HG02678 (cell line): ENCODE data around the gene PCDHGA12.
"Not testable (repeated sequence)": the region's sequence is repeated elsewhere in the genome, so short reads cannot be mapped to it uniquely, and the experiment has no call there.

Experiments
- ATAC-seq: cut with Tn5 transposase; IDR thresholded peaks from one replicate; pipeline ENCODE4 v1.9.1; 2021; ENCODE audit warnings: mild to moderate bottlenecking, moderate library complexity; ENCODE audit not compliant: unreplicated experiment

Gene PCDHGA12

DNA sequence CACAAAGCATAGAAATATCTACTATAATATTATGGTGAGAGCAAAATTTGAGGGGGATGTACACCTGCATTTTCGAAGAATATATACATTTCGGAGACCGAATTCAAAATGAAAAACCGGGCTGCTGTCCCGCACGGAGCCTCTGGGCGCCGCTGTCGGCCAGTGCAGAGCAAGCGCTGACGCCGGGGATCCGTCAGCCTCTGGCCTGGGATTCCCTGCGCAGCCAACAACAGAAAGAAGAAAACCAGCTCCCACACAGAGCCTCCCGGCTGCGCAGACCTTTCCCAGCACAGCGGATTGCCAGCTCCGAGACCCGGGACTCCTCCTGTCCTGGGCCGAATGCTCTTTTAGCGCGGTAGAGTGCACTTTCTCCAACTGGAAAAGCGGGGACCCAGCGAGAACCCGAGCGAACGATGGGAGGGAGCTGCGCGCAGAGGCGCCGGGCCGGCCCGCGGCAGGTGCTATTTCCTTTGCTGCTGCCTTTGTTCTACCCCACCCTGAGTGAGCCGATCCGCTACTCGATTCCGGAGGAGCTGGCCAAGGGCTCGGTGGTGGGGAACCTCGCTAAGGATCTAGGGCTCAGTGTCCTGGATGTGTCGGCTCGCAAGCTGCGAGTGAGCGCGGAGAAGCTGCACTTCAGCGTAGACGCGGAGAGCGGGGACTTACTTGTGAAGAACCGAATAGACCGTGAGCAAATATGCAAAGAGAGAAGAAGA is 22.4 kb upstream of the PCDHGA12 start, which contains the start of gene PCDHGB6:
Gene PCDHGB6 (plus strand): TSS at position 232 of the 716 bp plus-strand sequence. CDS start 182 bp downstream, at position 414.
- ATAC-seq: peak; percentile 78

- ATAC-seq: no peak
These were observed 20.6 kb upstream of the PCDHGA12 start for GRCh38 chr5:141409598-141410306.

- no peak for ATAC-seq
These were observed 18.7 kb upstream of the PCDHGA12 start for GRCh38 chr5:141411575-141411974.

DNA sequence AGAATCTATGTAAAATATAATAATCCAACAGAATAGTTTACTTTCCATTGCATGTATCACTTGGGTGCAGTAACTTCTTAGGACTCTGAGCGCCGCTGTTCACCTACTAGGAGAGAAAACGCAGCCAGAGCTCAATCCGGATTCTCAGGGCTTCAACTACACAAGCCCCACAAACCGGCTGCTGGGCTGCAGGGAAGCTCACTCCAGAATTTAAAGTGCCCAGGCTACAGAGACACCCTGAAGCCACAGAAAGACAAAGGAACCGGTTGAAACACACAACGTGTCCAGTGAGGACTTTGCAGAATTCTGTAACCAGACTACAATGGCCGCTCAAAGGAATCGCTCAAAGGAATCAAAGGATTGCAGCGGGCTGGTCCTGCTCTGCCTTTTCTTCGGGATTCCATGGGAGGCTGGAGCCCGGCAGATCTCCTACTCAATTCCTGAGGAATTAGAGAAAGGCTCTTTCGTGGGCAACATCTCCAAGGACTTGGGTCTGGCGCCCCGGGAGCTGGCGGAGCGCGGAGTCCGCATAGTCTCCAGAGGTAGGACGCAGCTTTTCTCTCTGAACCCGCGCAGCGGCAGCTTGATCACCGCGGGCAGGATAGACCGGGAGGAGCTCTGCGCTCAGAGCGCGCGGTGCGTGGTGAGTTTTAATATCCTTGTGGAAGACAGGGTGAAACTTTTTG is 17.3 kb upstream of the PCDHGA12 start, which contains the start of gene PCDHGA10:
Gene PCDHGA10 (plus strand): TSS at position 134 of the 686 bp plus-strand sequence. CDS start 189 bp downstream, at position 323.
- ATAC-seq: peak; percentile 75

DNA sequence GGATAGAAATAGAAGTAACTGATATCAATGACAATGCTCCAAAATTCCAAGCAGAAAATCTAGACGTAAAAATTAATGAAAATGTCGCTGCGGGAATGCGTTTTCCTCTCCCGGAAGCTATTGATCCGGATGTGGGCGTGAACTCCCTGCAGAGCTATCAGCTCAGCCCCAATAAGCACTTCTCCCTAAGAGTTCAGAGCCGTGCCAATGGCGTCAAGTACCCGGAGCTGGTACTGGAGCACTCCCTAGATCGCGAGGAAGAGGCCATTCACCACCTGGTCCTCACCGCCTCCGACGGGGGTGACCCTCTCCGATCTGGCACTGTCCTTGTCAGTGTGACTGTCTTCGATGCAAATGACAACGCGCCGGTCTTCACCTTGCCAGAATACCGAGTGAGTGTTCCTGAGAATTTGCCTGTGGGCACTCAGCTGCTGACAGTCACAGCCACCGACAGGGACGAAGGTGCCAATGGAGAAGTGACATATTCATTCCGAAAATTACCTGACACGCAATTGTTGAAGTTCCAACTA is 16.7 kb upstream of the PCDHGA12 start:
- ATAC-seq: no peak

DNA sequence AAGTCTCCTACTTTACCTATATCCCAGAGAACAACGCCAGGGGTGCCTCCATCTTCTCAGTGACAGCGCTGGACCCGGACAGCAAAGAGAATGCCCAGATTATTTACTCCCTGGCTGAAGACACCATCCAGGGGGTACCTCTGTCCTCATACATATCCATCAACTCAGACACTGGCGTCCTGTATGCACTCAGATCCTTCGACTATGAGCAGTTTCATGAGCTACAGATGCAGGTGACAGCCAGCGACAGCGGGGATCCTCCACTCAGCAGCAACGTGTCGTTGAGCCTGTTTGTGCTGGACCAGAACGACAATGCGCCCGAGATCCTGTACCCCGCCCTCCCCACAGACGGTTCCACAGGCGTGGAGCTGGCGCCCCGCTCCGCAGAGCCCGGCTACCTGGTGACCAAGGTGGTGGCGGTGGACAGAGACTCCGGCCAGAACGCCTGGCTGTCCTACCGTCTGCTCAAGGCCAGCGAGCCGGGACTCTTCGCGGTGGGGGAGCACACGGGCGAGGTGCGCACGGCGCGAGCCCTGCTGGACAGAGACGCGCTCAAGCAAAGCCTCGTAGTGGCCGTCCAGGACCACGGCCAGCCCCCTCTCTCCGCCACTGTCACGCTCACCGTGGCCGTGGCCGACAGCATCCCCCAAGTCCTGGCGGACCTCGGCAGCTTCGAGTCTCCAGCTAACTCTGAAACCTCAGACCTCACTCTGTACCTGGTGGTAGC is 15.6 kb upstream of the PCDHGA12 start:
- ATAC-seq: not testable (repeated sequence)

- not testable (repeated sequence) for ATAC-seq
These were observed 15.1 kb upstream of the PCDHGA12 start for GRCh38 chr5:141415275-141415618.

DNA sequence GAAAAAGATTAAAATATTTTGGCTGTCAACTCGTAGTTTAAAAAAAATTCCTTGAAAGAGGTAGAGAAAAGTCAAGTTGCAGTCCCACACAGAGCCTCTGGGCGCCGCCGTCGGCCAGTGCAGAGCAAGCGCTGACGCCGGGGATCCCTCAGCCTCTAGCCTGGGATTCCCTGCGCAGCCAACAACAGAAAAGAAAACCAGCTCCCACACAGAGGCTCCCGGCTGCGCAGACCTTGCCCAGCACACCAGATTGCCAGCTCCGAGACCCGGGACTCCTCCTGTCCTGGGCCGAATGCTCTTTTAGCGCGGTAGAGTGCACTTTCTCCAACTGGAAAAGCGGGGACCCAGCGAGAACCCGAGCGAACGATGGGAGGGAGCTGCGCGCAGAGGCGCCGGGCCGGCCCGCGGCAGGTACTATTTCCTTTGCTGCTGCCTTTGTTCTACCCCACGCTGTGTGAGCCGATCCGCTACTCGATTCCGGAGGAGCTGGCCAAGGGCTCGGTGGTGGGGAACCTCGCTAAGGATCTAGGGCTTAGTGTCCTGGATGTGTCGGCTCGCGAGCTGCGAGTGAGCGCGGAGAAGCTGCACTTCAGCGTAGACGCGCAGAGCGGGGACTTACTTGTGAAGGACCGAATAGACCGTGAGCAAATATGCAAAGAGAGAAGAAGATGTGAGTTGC is 12.7 kb upstream of the PCDHGA12 start, which contains the start of gene PCDHGB7:
Gene PCDHGB7 (plus strand): TSS at position 184 of the 679 bp plus-strand sequence. CDS start 183 bp downstream, at position 367.
- ATAC-seq: peak; percentile 73

DNA sequence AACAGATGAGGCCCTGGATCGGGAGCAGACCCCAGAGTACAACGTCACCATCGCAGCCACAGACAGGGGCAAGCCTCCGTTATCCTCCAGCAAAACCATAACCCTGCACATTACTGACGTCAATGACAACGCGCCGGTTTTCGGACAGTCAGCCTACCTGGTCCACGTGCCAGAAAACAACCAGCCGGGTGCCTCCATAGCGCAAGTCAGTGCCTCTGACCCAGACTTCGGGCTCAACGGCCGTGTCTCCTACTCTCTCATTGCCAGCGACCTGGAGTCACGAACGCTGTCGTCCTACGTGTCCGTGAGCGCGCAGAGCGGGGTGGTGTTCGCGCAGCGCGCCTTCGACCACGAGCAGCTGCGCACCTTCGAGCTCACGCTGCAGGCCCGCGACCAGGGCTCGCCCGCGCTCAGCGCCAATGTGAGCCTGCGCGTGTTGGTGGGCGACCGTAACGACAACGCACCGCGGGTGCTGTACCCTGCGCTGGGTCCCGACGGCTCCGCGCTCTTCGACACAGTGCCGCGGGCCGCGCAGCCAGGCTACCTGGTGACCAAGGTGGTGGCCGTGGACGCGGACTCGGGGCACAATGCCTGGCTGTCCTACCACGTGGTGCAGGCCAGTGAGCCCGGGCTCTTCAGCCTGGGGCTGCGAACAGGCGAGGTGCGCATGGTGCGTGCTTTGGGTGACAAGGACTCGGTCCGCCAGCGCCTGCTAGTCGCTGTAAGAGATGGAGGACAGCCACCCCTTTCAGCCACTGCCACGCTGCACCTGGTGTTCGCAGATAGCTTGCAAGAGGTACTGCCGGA is 11.0 kb upstream of the PCDHGA12 start:
- ATAC-seq: no peak

- peak; percentile 36 for ATAC-seq
These were observed 9.3 kb upstream of the PCDHGA12 start, which contains the start of gene PCDHGA11 for GRCh38 chr5:141420855-141421488. Gene PCDHGA11 (plus strand): TSS chr5:141421051. CDS start chr5:141421228, 177 bp downstream.

- no peak for ATAC-seq
These were observed 8.8 kb upstream of the PCDHGA12 start for GRCh38 chr5:141421489-141421855.

DNA sequence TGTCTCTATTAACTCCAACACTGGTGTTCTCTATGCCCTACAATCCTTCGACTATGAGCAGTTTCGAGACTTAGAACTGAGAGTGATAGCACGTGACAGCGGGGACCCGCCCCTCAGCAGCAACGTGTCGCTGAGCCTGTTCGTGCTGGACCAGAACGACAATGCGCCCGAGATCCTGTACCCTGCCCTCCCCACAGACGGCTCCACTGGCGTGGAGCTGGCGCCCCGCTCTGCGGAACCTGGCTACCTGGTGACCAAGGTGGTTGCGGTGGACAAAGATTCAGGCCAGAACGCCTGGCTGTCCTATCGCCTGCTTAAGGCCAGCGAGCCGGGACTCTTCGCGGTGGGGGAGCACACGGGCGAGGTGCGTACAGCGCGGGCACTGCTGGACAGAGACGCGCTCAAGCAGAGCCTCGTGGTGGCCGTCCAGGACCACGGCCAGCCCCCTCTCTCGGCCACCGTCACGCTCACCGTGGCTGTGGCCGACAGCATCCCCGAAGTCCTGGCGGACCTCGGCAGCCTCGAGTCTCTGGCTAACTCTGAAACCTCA is 7.5 kb upstream of the PCDHGA12 start:
- no peak for ATAC-seq

DNA sequence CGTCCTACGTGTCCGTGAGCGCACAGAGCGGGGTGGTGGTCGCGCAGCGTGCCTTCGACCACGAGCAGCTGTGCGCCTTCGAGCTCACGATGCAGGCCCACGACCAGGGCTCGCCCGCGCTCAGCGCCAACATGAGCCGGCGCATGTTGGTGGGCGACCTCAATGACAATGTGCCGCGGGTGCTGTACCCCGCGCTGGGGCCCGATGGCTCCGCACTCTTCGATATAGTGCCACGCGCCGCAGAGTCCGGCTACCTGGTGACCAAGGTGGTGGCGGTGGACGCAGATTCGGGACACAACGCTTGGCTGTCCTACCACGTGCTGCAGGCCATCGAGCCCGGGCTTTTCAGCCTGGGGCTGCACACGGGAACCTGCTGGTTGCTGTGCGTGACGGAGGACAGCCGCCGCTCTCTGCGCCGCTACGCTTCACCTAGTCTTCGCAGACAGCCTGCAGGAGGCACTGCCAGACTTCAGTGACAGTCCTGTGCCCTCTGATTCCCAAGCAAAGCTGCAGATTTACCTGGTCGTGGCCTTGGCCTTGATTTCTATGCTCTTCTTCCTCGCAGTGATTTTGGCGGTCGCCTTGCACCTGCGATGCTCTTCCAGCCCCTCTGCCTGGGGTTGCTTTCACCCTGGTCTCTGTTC is 2.4 kb upstream of the PCDHGA12 start:
- no peak for ATAC-seq

- peak; percentile 41 for ATAC-seq
These were observed 979 bp downstream of the PCDHGA12 start for GRCh38 chr5:141431286-141431685.

DNA sequence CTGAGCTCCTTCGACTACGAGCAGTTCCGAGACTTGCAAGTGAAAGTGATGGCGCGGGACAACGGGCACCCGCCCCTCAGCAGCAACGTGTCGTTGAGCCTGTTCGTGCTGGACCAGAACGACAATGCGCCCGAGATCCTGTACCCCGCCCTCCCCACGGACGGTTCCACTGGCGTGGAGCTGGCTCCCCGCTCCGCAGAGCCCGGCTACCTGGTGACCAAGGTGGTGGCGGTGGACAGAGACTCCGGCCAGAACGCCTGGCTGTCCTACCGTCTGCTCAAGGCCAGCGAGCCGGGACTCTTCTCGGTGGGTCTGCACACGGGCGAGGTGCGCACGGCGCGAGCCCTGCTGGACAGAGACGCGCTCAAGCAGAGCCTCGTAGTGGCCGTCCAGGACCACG is 2.0 kb downstream of the PCDHGA12 start:
- not testable (repeated sequence) for ATAC-seq

- ATAC-seq: not testable (repeated sequence)
These were observed 2.4 kb downstream of the PCDHGA12 start for GRCh38 chr5:141432726-141433125.

GRCh38 chr5:141434006-141434405 is 3.7 kb downstream of the PCDHGA12 start:
- ATAC-seq: no peak

DNA sequence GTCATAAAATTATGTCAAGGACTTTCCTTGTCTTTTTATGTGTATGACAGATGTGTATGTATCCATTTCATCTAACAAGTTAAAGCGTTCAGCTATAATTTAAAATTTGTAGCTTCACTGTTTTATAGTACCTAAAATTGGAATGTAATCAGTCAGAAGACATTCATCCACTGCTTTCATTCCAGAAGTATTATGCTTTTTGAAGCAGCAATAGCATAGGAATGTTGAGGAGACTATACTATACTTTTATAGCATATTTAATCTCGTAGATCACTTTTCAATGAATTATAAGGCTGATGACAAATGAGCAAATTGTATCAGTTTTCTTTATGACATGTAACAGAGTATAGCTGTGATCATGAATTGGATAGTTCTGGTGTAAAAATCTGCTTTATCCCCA is 6.9 kb downstream of the PCDHGA12 start:
- no peak for ATAC-seq
